Endothelial cell of umbilical vein (primary cell): ENCODE measurements around the gene NAV2.

ENCODE experiments used
- CTCF ChIP-seq, 2 donors: IDR thresholded peaks; 1 replicate in 1 of 2; 2 replicates in 1 of 2; pipeline ENCODE4 v1.5.1; 2011; ENCODE audit warnings: low read length in 2 of 2, mild to moderate bottlenecking in 2 of 2, moderate library complexity in 2 of 2, control low read depth in 1 of 2, inconsistent platforms in 1 of 2, low read depth in 1 of 2; ENCODE audit not compliant: insufficient read depth in 1 of 2; ENCODE audit errors: extremely low read depth in 1 of 2
- EZH2 ChIP-seq: IDR thresholded peaks from 2 replicates; pipeline ENCODE4 v1.6.1; 2012; ENCODE audit warnings: borderline replicate concordance, low read depth, mild to moderate bottlenecking, moderate library complexity, low read length, inconsistent platforms; ENCODE audit not compliant: severe bottlenecking
- JUN ChIP-seq: IDR thresholded peaks from 2 replicates; pipeline ENCODE4 v1.6.1; 2011; ENCODE audit warnings: borderline replicate concordance, low read depth; ENCODE audit not compliant: insufficient read length, insufficient read depth
- MYC ChIP-seq: IDR thresholded peaks from one replicate; pipeline ENCODE4 v1.6.1; 2011; ENCODE audit warnings: mild to moderate bottlenecking, low read depth, low read length
- POLR2A ChIP-seq: IDR thresholded peaks from 2 replicates; pipeline ENCODE4 v1.6.1; 2012; ENCODE audit warnings: low read depth, mild to moderate bottlenecking, control low read depth, low read length

- no peak for TF ChIP-seq CTCF (IDR thresholded peaks at IDR 0.05; ENCODE audit: extremely low read depth in 1 of 2, insufficient read depth in 1 of 2, low read depth in 1 of 2, low read length in 2 of 2)
- no peak for TF ChIP-seq MYC
- TF ChIP-seq EZH2, result no peak
- no peak for TF ChIP-seq POLR2A
- no peak for TF ChIP-seq JUN
Observed at GRCh38 chr11:19836666-19837065, 124.0 kb downstream of the NAV2 start.
